Osteocyte (in vitro differentiated cells): ENCODE results near the gene GRIK4. TPM values are rescaled to one million over a fixed set of nuclear protein-coding genes. Genes with fewer than 3 reads are reported as not detected.
"Not testable (repeated sequence)": the region's sequence is repeated elsewhere in the genome, so short reads cannot be mapped to it uniquely, and the experiment has no call there.

Source experiments
- DNase-seq: peaks from one replicate; pipeline ENCODE4 v3.0.0; 2021; ENCODE audit warnings: mixed read lengths; ENCODE audit not compliant: unreplicated experiment; ENCODE audit errors: extremely low spot score
- H3K27ac Mint-ChIP-seq: one replicate; pipeline ENCODE4 v1.8.0; 2021; ENCODE audit warnings: mild to moderate bottlenecking, mixed read lengths; ENCODE audit not compliant: unreplicated experiment
- H3K27me3 Mint-ChIP-seq: one replicate; pipeline ENCODE4 v1.8.0; 2021; ENCODE audit warnings: mixed read lengths; ENCODE audit not compliant: unreplicated experiment
- H3K36me3 Mint-ChIP-seq: one replicate; pipeline ENCODE4 v1.8.0; 2021; ENCODE audit warnings: mixed read lengths; ENCODE audit not compliant: unreplicated experiment
- H3K4me1 Mint-ChIP-seq: one replicate; pipeline ENCODE4 v1.8.0; 2021; ENCODE audit warnings: mixed read lengths; ENCODE audit not compliant: unreplicated experiment
- H3K4me3 Mint-ChIP-seq: one replicate; pipeline ENCODE4 v1.8.0; 2021; ENCODE audit warnings: mild to moderate bottlenecking, moderate library complexity, mixed read lengths; ENCODE audit not compliant: unreplicated experiment
- H3K9me3 Mint-ChIP-seq: one replicate; pipeline ENCODE4 v1.8.0; 2021; ENCODE audit warnings: mixed read lengths; ENCODE audit not compliant: unreplicated experiment
- total RNA-seq: library from RNA; stranded (reverse); gene quantifications from 2 replicates; pipeline ENCODE4 v1.2.1, GENCODE V29; 2021
- TF ChIP-seq, protein P1 (sequence below): fragments of 200-600 bp; sonication (generic); IDR thresholded peaks from 2 replicates; pipeline ENCODE4 v1.5.0; 2021; ENCODE audit warnings: antibody characterized with exemption, mild to moderate bottlenecking, moderate library complexity

Gene GRIK4
- total RNA-seq, 1 donor from 2014 or later, result 0.11 TPM

DNA sequence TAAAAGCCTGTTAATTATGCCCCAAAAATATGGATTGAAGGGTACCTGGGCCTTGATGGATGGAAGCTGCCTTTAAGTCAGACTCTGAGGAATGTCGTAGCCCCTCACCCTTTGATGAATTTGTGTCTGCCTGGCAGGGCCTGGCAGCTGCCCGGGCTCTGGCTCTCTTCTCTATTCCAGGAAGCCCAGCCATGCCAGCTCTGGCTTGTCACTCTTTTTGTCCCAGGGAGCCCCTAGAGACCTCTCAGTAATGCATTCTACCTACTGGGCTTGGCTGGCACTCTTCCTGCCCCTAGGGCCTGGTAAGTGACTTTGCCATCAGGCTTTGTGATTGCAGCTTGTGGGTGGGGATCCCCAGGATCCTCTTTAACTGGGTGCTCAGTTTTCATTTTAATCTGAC lies 103.8 kb downstream of the GRIK4 start:
- Mint-ChIP-seq H3K4me1 (no peaks in the 10 kb centered on the region), H3K27ac (no peak overlapping the region), H3K27me3 (peaks cover 6% of the 10 kb centered on the region), H3K9me3 (peaks cover 12% of the 10 kb centered on the region), H3K36me3 (no peaks in the 10 kb centered on the region), H3K4me3 (no peak overlapping the region)
- no peak for DNase-seq
- TF ChIP-seq, protein P1, sequence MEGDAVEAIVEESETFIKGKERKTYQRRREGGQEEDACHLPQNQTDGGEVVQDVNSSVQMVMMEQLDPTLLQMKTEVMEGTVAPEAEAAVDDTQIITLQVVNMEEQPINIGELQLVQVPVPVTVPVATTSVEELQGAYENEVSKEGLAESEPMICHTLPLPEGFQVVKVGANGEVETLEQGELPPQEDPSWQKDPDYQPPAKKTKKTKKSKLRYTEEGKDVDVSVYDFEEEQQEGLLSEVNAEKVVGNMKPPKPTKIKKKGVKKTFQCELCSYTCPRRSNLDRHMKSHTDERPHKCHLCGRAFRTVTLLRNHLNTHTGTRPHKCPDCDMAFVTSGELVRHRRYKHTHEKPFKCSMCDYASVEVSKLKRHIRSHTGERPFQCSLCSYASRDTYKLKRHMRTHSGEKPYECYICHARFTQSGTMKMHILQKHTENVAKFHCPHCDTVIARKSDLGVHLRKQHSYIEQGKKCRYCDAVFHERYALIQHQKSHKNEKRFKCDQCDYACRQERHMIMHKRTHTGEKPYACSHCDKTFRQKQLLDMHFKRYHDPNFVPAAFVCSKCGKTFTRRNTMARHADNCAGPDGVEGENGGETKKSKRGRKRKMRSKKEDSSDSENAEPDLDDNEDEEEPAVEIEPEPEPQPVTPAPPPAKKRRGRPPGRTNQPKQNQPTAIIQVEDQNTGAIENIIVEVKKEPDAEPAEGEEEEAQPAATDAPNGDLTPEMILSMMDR, result no peak

DNA sequence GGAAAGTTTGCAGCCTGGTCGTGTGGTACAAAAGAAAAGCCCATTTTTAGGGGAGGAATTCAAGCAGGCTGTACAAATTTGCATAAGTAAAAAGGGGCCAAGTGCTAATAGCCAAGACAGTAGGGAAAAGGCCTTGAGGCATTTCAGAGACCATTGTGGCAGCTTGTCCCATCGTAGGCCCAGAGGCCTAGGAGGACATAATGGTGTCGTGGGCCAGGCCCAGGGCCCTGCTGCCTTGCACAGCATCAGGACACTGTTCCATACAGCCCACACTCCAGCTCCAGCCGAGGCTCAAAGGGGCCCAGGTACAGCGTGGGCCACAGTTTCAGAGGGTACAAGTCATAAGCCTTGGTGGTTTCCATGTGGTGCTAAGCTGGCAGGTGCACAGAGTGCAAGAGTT lies 106.9 kb downstream of the GRIK4 start:
- H3K9me3 Mint-ChIP-seq, result peaks cover 12% of the 10 kb centered on the region
- TF ChIP-seq, protein P1, result no peak
- H3K4me3 Mint-ChIP-seq, result no peak overlapping the region
- H3K27me3 Mint-ChIP-seq, result no peaks in the 10 kb centered on the region
- no peak overlapping the region for H3K27ac Mint-ChIP-seq
- DNase-seq, result no peak
- no peaks in the 10 kb centered on the region for H3K36me3 Mint-ChIP-seq
- no peaks in the 10 kb centered on the region for H3K4me1 Mint-ChIP-seq

DNA sequence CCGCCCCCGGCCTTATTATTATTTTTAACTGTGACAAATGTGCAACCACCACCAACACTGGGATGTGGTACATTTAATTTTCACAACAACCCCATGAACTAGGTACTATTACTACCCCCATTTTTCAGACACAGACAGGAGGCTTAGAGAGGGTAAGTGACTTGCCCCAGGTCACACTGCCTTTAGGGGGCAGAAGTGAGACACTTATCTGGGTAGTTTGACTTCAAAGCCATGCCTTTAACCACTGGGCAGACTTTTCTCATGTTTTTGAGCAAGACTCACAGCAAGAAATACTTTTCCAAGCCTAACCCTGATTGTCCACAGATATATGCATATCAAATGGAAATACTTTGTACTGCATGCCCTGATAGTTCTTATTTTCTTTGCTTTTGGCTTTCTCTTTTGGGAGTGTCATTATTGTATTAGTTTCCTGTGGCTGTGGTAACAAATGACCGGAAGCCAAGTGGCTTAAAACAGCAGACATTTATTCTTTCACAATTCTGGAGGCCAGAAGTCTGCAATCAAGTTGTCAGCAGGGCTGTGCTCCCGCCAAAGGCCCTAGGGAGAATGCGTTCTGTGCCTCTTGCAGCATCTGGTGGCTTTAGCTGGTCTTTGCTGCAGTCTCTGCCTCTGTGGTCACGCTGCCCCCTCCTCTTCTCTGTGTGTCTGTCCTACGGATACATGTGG lies 110.8 kb downstream of the GRIK4 start:
- Mint-ChIP-seq H3K4me1 (no peaks in the 10 kb centered on the region), H3K36me3 (no peaks in the 10 kb centered on the region), H3K27ac (no peak overlapping the region), H3K9me3 (peaks cover 12% of the 10 kb centered on the region), H3K27me3 (peaks cover 8% of the 10 kb centered on the region), H3K4me3 (no peak overlapping the region)
- DNase-seq, result no peak
- TF ChIP-seq, protein P1, result no peak

DNA sequence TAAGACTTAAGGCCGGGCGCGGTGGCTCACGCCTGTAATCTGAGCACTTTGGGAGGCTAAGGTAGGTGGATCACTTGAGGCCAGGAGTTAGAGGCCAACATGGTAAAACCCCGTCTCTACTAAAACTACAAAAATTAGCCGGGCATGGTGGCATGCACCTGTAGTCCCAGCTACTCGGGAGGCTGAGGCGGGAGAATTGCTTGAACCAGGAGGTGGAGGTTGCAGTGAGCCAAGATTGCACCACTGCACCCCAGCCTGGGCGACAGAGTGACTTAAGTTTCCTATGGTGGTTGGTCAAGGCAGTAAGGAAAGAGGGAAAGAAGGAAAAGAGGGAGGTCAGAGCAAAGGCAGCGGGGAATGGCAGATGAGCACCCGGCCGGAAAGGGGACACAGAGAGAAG lies 113.4 kb downstream of the GRIK4 start:
- not testable (repeated sequence) for H3K4me1 Mint-ChIP-seq, H3K4me3 Mint-ChIP-seq, DNase-seq, H3K9me3 Mint-ChIP-seq, H3K27ac Mint-ChIP-seq, H3K36me3 Mint-ChIP-seq
- H3K27me3 Mint-ChIP-seq, result peaks cover 11% of the 10 kb centered on the region

DNA sequence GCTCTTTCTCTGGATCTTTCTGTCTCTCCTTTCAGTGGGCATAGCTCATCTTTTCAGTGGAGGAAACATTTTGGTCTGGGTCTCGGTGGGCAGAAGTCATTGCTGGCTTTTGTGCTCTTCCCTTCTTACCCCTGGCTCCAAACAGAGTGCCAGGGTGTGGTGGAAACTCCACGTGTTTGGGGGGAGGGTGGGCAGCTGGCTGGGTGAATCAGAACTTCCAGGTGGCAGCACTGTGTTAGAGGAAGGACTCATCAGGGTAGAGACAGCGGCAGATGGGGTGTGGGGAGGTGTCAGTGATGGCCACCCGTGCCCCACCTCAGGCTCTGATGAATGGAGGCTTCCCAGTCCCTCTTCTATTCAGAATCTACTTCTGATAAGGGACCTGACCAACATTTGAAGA lies 114.0 kb downstream of the GRIK4 start:
- Mint-ChIP-seq H3K36me3 (no peaks in the 10 kb centered on the region), H3K27me3 (peaks cover 11% of the 10 kb centered on the region), H3K4me1 (no peaks in the 10 kb centered on the region), H3K4me3 (no peak overlapping the region), H3K9me3 (no peaks in the 10 kb centered on the region), H3K27ac (no peak overlapping the region)
- DNase-seq, result no peak
- TF ChIP-seq, protein P1, result no peak
